DND-41 (cell line): Measurements from ENCODE around the gene TAP2.

Source experiments
- ATAC-seq: fragments of 200-7000 bp; cut with Tn5 transposase; 3 replicates; pipeline ENCODE4 v1.9.1; 2021; ENCODE audit warnings: low read depth; ENCODE audit not compliant: insufficient read depth
- DNase-seq: peaks from one replicate; pipeline ENCODE4 v3.0.0-alpha.2; 2020
- H2AFZ ChIP-seq: 2 replicates; pipeline ENCODE4 v1.6.0; 2012; ENCODE audit warnings: low read depth, low read length
- H3K27ac ChIP-seq: 2 replicates; pipeline ENCODE4 v1.5.1; 2012; ENCODE audit warnings: low read length, inconsistent platforms
- H3K27me3 ChIP-seq: fragments of 200-600 bp; sonication (generic); 2 replicates; pipeline ENCODE4 v1.6.0; 2012; ENCODE audit warnings: low read length, mild to moderate bottlenecking, inconsistent platforms; ENCODE audit not compliant: insufficient read depth, poor library complexity
- H3K36me3 ChIP-seq: 2 replicates; pipeline ENCODE4 v1.5.1; 2012; ENCODE audit warnings: low read length, inconsistent platforms; ENCODE audit not compliant: insufficient read depth
- H3K4me1 ChIP-seq: 2 replicates; pipeline ENCODE4 v1.5.1; 2012; ENCODE audit warnings: mild to moderate bottlenecking, low read length; ENCODE audit not compliant: insufficient read depth
- H3K4me2 ChIP-seq: 2 replicates; pipeline ENCODE4 v1.6.0; 2012; ENCODE audit warnings: mild to moderate bottlenecking, moderate library complexity, low read length, inconsistent platforms; ENCODE audit not compliant: insufficient read depth
- H3K4me3 ChIP-seq, 2 experiments: fragments of 200-600 bp in 1 of 2; shearing (Covaris generic) in 1 of 2; 2 replicates each; pipeline ENCODE4 v1.5.1; 2012 to 2016; ENCODE audit warnings: inconsistent platforms in 2 of 2, low read length in 2 of 2, mild to moderate bottlenecking in 2 of 2, low read depth in 1 of 2, moderate library complexity in 1 of 2
- H3K79me2 ChIP-seq: 2 replicates; pipeline ENCODE4 v1.6.0; 2012; ENCODE audit warnings: low read length, inconsistent platforms; ENCODE audit not compliant: insufficient read depth
- H3K9ac ChIP-seq: 2 replicates; pipeline ENCODE4 v1.6.0; 2012; ENCODE audit warnings: low read depth, mild to moderate bottlenecking, inconsistent platforms, low read length, moderate library complexity
- H3K9me3 ChIP-seq: 2 replicates; pipeline ENCODE4 v1.5.1; 2012; ENCODE audit warnings: low read length, moderate library complexity, mild to moderate bottlenecking, inconsistent platforms; ENCODE audit not compliant: insufficient read depth, severe bottlenecking
- H4K20me1 ChIP-seq: 2 replicates; pipeline ENCODE4 v1.6.0; 2012; ENCODE audit warnings: low read length; ENCODE audit not compliant: insufficient read depth
- CTCF ChIP-seq: IDR thresholded peaks from 2 replicates; pipeline ENCODE4 v1.5.1; 2012; ENCODE audit warnings: borderline replicate concordance, low read length, moderate library complexity, mild to moderate bottlenecking; ENCODE audit not compliant: poor library complexity, severe bottlenecking; ENCODE audit errors: extremely low read depth
- EZH2 ChIP-seq: IDR thresholded peaks from 3 replicates; pipeline ENCODE4 v1.6.1; 2012; ENCODE audit warnings: borderline replicate concordance, low read depth, mild to moderate bottlenecking, moderate library complexity, low read length, inconsistent platforms; ENCODE audit not compliant: severe bottlenecking

Gene TAP2

GRCh38 chr6:32792901-32793435 is 45.6 kb downstream of the TAP2 start:
- no peaks in the 10 kb centered on the region for H3K36me3 ChIP-seq
- no peak overlapping the region for H3K4me2 ChIP-seq
- no peak for DNase-seq
- no peak overlapping the region for H3K4me3 ChIP-seq
- peaks cover 5% of the 10 kb centered on the region for H3K4me1 ChIP-seq
- no peaks in the 10 kb centered on the region for H3K9me3 ChIP-seq
- H3K9ac ChIP-seq = no peak overlapping the region
- H3K79me2 ChIP-seq = no peaks in the 10 kb centered on the region
- H3K27me3 ChIP-seq = peaks cover 32% of the 10 kb centered on the region
- no peaks in the 10 kb centered on the region for H4K20me1 ChIP-seq
- TF ChIP-seq EZH2 (no peak), CTCF (no peak)
- H2AFZ ChIP-seq = no peak overlapping the region
- no peak overlapping the region for H3K27ac ChIP-seq
- no peak for ATAC-seq

GRCh38 chr6:32790306-32790705 is 48.2 kb downstream of the TAP2 start:
- no peak overlapping the region for H3K4me2 ChIP-seq
- no peaks in the 10 kb centered on the region for H3K79me2 ChIP-seq
- no peak for DNase-seq
- no peak overlapping the region for H3K4me3 ChIP-seq
- no peaks in the 10 kb centered on the region for H3K9me3 ChIP-seq
- no peaks in the 10 kb centered on the region for H3K36me3 ChIP-seq
- peaks cover 41% of the 10 kb centered on the region for H3K27me3 ChIP-seq
- no peak overlapping the region for H3K27ac ChIP-seq
- ATAC-seq = no peak
- H4K20me1 ChIP-seq = no peaks in the 10 kb centered on the region
- H3K4me1 ChIP-seq = no peaks in the 10 kb centered on the region
- TF ChIP-seq EZH2 = no peak
- TF ChIP-seq CTCF = no peak
- no peak overlapping the region for H2AFZ ChIP-seq
- H3K9ac ChIP-seq = no peak overlapping the region
